GM18907 (cell line): ENCODE measurements around the gene ARHGEF7.

Source experiments
- ATAC-seq: cut with Tn5 transposase; IDR thresholded peaks from one replicate; pipeline ENCODE4 v1.9.1; 2021; ENCODE audit warnings: mild to moderate bottlenecking, moderate library complexity; ENCODE audit not compliant: unreplicated experiment

The ARHGEF7 gene

DNA sequence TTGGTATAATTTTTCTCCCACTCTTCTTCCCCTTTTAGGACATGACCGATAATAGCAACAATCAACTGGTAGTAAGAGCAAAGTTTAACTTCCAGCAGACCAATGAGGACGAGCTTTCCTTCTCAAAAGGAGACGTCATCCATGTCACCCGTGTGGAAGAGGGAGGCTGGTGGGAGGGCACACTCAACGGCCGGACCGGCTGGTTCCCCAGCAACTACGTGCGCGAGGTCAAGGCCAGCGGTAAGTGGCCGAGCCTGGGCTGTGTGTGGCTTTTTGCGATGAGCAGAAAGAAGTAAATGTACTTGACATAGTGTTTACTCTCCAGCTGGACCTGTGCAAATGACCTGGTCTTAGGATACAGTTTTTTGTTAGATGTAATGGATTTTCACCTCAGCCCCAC lies 102.5 kb downstream of the ARHGEF7 start:
- ATAC-seq: no peak

GRCh38 chr13:111219280-111219679 lies 104.2 kb downstream of the ARHGEF7 start:
- no peak for ATAC-seq

GRCh38 chr13:111219950-111220349 lies 104.8 kb downstream of the ARHGEF7 start:
- ATAC-seq: no peak

GRCh38 chr13:111225166-111225565 lies 110.1 kb downstream of the ARHGEF7 start:
- ATAC-seq: no peak

DNA sequence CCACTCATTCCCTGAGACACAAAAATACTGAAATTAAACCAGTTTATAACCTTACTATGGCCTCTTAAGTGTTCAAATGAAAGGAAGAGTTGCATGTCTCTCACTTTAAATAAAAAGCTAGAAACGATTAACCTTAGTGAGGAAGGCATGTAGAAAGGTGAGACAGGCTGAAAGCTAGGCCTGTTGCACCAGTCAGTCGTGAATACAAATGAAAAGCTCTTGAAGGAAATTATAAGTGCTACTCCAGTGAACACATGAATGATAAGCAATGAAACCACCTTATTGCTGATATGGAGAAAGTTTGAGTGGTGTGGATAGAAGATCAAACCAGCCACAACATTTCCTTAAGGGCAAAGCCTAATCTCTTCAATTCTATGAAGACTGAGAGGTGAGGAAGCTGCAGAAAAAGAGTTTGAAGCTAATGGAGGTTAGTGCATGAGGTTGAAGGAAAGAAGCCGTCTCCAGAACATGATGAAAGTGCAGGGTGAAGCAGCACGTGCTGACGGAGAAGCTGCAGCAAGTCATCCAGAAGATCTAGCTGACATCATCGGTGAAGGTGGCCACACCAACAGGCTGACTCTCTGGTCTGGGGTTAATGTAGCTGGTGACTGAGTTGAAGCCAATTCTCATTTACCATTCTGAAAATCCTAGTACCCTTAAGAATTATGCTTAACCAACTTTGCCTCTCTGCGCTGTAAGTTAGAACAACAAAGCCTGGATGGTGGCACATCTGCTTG lies 110.9 kb downstream of the ARHGEF7 start:
- no peak for ATAC-seq

GRCh38 chr13:111227405-111227804 lies 112.3 kb downstream of the ARHGEF7 start:
- no peak for ATAC-seq

GRCh38 chr13:111228262-111229144 lies 113.4 kb downstream of the ARHGEF7 start:
- ATAC-seq: no peak

DNA sequence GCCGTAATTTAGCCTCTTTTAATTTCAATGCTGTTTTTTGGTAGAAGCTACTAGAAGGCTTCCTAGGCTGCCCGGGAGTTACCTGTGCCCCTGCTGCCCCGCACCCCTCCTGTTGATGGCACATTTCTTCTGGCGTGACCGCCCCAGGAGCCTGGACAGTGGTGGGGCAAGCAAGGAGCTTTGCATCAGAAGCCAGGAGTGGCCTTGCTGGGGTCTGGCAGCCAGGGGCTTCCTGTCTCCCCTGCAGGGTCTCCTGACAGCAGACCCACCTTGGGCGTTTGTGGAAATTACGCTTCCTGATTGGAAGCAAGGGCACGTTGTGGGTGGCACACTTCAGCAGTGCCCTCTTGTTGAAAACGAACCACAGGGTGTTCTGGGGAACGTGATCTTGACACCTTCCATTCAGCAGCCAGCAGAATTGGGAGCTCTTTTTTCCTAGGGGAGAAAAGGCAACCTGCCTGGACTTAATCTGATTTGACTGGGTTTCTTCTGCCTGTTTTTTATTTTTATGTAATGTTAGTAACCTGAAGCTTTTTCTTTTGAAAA lies 115.3 kb downstream of the ARHGEF7 start:
- no peak for ATAC-seq

DNA sequence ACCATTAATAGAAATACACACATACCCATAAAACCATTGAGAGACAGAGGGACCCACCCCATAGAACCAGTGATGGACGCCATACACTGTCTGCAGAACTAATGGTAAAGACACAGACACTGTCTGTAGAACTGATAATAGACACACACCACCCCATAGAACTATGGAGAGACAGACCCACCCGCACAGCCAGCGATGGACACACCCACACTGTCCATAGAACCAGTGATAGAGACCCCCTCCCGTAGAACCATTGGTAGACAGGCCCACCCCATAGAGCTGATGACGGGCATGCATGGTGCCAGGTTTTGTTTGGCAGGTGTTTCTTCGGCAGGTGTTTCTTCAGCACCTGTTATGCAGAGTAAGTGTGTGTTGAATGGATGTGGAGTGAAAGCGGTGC lies 117.1 kb downstream of the ARHGEF7 start:
- ATAC-seq: no peak

GRCh38 chr13:111233080-111233479 lies 118.0 kb downstream of the ARHGEF7 start:
- ATAC-seq: no peak

DNA sequence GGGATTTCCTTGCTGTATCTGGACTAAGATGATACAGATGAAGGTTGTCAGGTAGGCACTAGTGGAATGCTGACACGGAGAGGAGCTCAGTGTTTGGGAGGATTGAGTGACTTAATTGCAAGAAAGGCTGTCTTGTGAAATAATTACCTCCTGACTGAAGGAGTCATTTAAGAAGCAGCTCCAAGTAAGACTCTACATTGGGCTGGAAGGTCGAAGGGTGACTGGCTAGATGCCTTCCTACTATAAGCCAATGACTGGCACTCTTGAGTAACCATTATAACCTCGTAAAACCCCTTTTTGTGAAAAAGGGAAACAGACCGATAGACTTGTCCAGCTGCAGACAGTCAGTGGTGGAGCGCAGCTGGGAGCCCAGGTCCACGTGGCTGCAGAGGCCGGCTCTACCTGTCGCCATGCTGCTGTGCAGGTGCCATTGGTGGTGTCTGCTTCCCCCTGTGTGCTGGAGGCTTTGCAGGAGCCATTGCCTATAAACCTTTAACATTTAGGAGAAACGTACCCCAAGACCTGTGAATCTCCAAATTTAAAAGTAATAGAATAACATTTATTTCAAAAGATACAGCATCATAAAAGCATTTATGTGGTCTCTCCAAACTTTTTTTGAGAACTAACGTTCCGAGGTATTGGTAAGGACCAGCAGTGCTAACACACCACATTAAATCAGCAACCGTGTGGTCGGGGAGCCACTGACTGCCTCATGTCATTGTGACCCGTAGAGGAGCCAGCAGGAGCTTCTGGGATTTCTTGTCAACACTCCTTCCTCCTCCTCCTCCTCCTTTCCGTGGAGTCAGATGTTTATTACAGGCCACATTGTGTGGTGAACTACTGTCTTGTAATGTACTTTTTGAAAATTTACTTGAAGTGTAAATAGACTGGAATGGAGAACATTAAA lies 124.9 kb downstream of the ARHGEF7 start:
- ATAC-seq: no peak

GRCh38 chr13:111241006-111241755 lies 126.1 kb downstream of the ARHGEF7 start:
- ATAC-seq: no peak

GRCh38 chr13:111241862-111242261 lies 126.8 kb downstream of the ARHGEF7 start:
- ATAC-seq: no peak

DNA sequence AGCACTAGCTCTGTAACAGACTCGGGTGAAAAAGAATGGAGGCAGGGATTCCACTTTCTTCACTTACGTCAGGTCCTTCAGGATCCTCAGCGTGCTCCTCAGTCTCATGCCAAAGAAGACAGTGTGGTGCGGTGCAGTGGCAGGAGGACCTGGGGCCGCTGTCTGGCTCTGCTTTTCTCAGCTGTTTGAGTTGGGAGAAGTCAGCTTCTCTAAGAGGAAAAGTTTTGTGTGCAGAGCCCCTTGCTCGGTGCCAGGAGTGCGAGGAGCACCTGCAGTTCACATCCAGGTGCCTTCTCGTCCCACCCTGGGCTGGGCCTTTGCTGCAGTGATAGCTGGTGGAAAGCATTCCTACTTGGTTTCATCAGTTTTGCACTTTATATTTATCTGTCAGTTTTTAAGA lies 127.5 kb downstream of the ARHGEF7 start:
- ATAC-seq: no peak

GRCh38 chr13:111243981-111244380 lies 128.9 kb downstream of the ARHGEF7 start:
- no peak for ATAC-seq

- no peak for ATAC-seq
These were observed 130.7 kb downstream of the ARHGEF7 start for GRCh38 chr13:111245576-111246384.

DNA sequence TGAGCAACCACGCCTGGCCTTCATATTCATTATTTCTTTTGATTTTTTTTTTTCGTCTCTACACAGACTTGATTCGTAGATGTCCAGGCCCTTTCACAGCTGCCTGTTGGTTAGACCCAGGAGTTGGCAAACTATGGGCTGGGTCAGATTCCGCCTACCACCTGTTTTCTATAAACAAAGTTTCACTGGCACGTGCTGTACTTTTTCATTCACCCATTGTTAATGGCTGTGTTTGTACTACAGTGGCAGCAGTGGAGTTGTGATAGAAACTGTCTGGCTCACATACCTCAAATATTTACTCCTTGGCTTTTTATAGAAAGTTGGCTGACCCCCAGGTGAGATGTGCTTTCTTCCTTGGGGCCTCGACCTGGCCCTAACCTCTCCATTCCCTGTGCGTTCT lies 132.4 kb downstream of the ARHGEF7 start:
- no peak for ATAC-seq

- no peak for ATAC-seq
These were observed 133.7 kb downstream of the ARHGEF7 start for GRCh38 chr13:111248822-111249221.

- ATAC-seq: no peak
These were observed 134.7 kb downstream of the ARHGEF7 start for GRCh38 chr13:111249637-111250360.
